Pancreas (tissue), 10 donors: ENCODE results near the gene ZNF578. TPM values are rescaled to one million over a fixed set of nuclear protein-coding genes. Genes with fewer than 3 reads are reported as not detected.
"Not testable (repeated sequence)": the region's sequence is repeated elsewhere in the genome, so short reads cannot be mapped to it uniquely, and the experiment has no call there.

Experiments used
- ATAC-seq, 4 donors: fragments of 200-7000 bp; cut with Tn5 transposase; one replicate each; pipeline versions ENCODE4 v1.8.0 to v1.9.1; 2020; ENCODE audit warnings: mild to moderate bottlenecking in 4 of 4, moderate library complexity in 4 of 4
- DNase-seq, 6 donors: peaks; one replicate each; pipeline ENCODE4 v3.0.0-alpha.2; 2020
- FAIRE-seq: peaks from 2 replicates; lab custom pipeline; 2012; peaks lifted over from hg19 to GRCh38; lab: Jason Lieb, UNC
- H3K27ac ChIP-seq, 4 donors: fragments of 200-600 bp; sonication (generic); 1 replicate in 3 of 4; 2 replicates in 1 of 4; pipeline versions ENCODE4 v1.5.0 to v1.8.0; 2020
- H3K27me3 ChIP-seq, 4 donors: fragments of 200-600 bp; one replicate each; pipeline ENCODE4 v1.8.0; 2021
- H3K36me3 ChIP-seq, 3 donors: fragments of 200-600 bp; sonication (generic) in 1 of 3; one replicate each; pipeline versions ENCODE4 v1.5.0 to v1.8.0; 2020 to 2021
- H3K4me1 ChIP-seq, 3 donors: fragments of 200-600 bp; one replicate each; pipeline ENCODE4 v1.8.0; 2021
- H3K4me3 ChIP-seq, 4 donors: fragments of 200-600 bp; sonication (generic) in 2 of 4; one replicate each; pipeline versions ENCODE4 v1.5.0 to v1.8.0; 2020 to 2021
- H3K9me3 ChIP-seq, 4 donors: fragments of 200-600 bp; one replicate each; pipeline ENCODE4 v1.8.0; 2021
- CTCF ChIP-seq, 4 donors: fragments of 200-600 bp; sonication (generic) in 3 of 4; IDR thresholded peaks; one replicate each; pipeline versions ENCODE4 v1.5.0 to v1.8.0; 2021; ENCODE audit warnings: antibody characterized with exemption in 4 of 4
- WGBS, 2 donors: extraction: QIAGEN DNeasy Blood & Tissue Kit; methylation state at CpG; one replicate each; pipeline ENCODE4 v1.1.7; 2013; 5-methylcytosine and 5-hydroxymethylcytosine counted together
- intact Hi-C, 3 donors: fragments of 100-400 bp; cut with DNase I; formaldehyde crosslinking; loops; one replicate each; pipeline versions ENCODE4 v1.11.1 to v1.14.2; 2022
- polyA plus RNA-seq, 2 donors: library from polyadenylated mRNA; stranded (reverse); fragments of 200-250 nt; gene quantifications; one replicate each; pipeline ENCODE4 v1.2.3, GENCODE V29; 2013
- total RNA-seq, 6 donors: library from RNA; stranded (reverse); fragmentation: NEBNext Ultra II Directional in 4 of 6; extraction: Animal tissue kit (Norgen Biotek cat#: 25700) in 4 of 6; gene quantifications; one replicate each; pipeline versions ENCODE4 v1.2.1 to v1.2.4, GENCODE V29; 2021 to 2023
- donor health status: healthy with polysubstance abuse.
- donor health status: DM: no; HTN: no; CAD: no; lungs with moderate emphysema.
- donor health status: DM: no; HTN: no; CAD: no.
- donor health status: control.
- donor health status: control.
- donor health status: Bipolar disorder and iron deficiency.
- donor health status: DM: yes; HTN: yes; CAD: no.
- donor health status: DM: no; HTN: no; CAD: no.
- donor health status: DM: no; HTN: no; CAD: no.
- donor health status: DM: yes; HTN: yes; CAD: no.

ZNF578 gene
- total and polyA plus RNA-seq, 8 donors, result 0.15 to 2.0 (median 0.56) TPM

GRCh38 chr19:52542984-52543664, 89.8 kb downstream of the ZNF578 start:
- Histone ChIP-seq H3K27ac (no peak overlapping the region), H3K4me1 (no peaks in the 10 kb centered on the region), H3K9me3 (no peaks in the 10 kb centered on the region), H3K4me3 (no peak overlapping the region), H3K36me3 (peaks cover 3 to 25% (median 8%) of the 10 kb centered on the region in 3 donors), H3K27me3 (no peaks in the 10 kb centered on the region)
- no peak for ATAC-seq
- intact Hi-C loops, result no loop called here
- TF ChIP-seq CTCF (IDR thresholded peaks at IDR 0.05), result no peak
- no peak for DNase-seq
- WGBS, 2 donors, result 85 to 86% methylated on average over 7 to 8 of the region's 8 CpGs
- FAIRE-seq, result no peak

- TF ChIP-seq CTCF (IDR thresholded peaks at IDR 0.05), result no peak
- H3K4me3 ChIP-seq, result no peak overlapping the region
- H3K9me3 ChIP-seq, result peaks cover 0 to 20% (median 14%) of the 10 kb centered on the region in 4 donors
- ATAC-seq, result no peak
- no peak for FAIRE-seq
- H3K4me1 ChIP-seq, result no peaks in the 10 kb centered on the region
- H3K27me3 ChIP-seq, result no peaks in the 10 kb centered on the region
- intact Hi-C loops, result no loop called here
- DNase-seq, result no peak
- H3K27ac ChIP-seq, result no peak overlapping the region
- H3K36me3 ChIP-seq, result peaks cover 0 to 43% (median 30%) of the 10 kb centered on the region in 3 donors
- 98% methylated on average over 15 of the region's 15 CpGs for WGBS, 2 donors
These were observed 101.0 kb downstream of the ZNF578 start for GRCh38 chr19:52554216-52554971.

GRCh38 chr19:52557231-52557995, 104.1 kb downstream of the ZNF578 start:
- DNase-seq, result no peak
- WGBS, 2 donors, result 97 to 99% methylated on average over 15 to 16 of the region's 16 CpGs
- no peak overlapping the region for H3K4me3 ChIP-seq
- no peak for FAIRE-seq
- no peak for TF ChIP-seq CTCF (IDR thresholded peaks at IDR 0.05)
- H3K27ac ChIP-seq, result no peak overlapping the region
- ATAC-seq, result no peak
- H3K36me3 ChIP-seq, result peaks cover 0 to 45% (median 20%) of the 10 kb centered on the region in 3 donors
- no peaks in the 10 kb centered on the region for H3K27me3 ChIP-seq
- H3K9me3 ChIP-seq, result peaks cover 0 to 20% (median 14%) of the 10 kb centered on the region in 4 donors
- no peaks in the 10 kb centered on the region for H3K4me1 ChIP-seq
- intact Hi-C loops, result no loop called here

- Histone ChIP-seq H3K9me3 (peaks cover 0 to 18% (median 13%) of the 10 kb centered on the region in 4 donors), H3K36me3 (peaks cover 0 to 35% (median 9%) of the 10 kb centered on the region in 3 donors)
- H3K4me3 ChIP-seq, H3K27ac ChIP-seq, H3K4me1 ChIP-seq, intact Hi-C loops, ATAC-seq, FAIRE-seq, DNase-seq, H3K27me3 ChIP-seq: not testable (repeated sequence)
- WGBS, 2 donors, result 79 to 83% methylated on average over 5 of the region's 5 CpGs
These were observed 105.5 kb downstream of the ZNF578 start for GRCh38 chr19:52558732-52559445.

GRCh38 chr19:52561611-52562010, 108.3 kb downstream of the ZNF578 start:
- DNase-seq, H3K27me3 ChIP-seq, H3K4me1 ChIP-seq, ATAC-seq, H3K9me3 ChIP-seq, H3K27ac ChIP-seq, H3K4me3 ChIP-seq, FAIRE-seq, intact Hi-C loops: not testable (repeated sequence)
- H3K36me3 ChIP-seq, result peaks cover 0 to 21% (median 0%) of the 10 kb centered on the region in 3 donors
- 97 to 98% methylated on average over 8 of the region's 8 CpGs for WGBS, 2 donors

Other genes starting within 250 kb of the ZNF578 start
- 10 to 100 TPM in 1 of 6 donors, 1 to 10 TPM in 5; 4.9 to 12.5 (median 7.2) TPM for gene ZNF766, start 184.0 kb upstream of the ZNF578 start, total RNA-seq
- gene ZNF766, start 184.0 kb upstream of the ZNF578 start, polyA plus RNA-seq, result 1 to 10 TPM; 2.1 to 4.0 TPM
- gene ZNF480, start 156.4 kb upstream of the ZNF578 start, total RNA-seq, result 1 to 10 TPM; 4.6 to 9.4 (median 5.2) TPM
- gene ZNF480, start 156.4 kb upstream of the ZNF578 start, polyA plus RNA-seq, result 1 to 10 TPM; 2.5 to 3.4 TPM
- gene ZNF610, start 117.3 kb upstream of the ZNF578 start, total RNA-seq, result 1 to 10 TPM in 1 of 6 donors, under 1 TPM in 5; 0.44 to 3.0 (median 0.88) TPM
- 1 to 10 TPM in 1 of 2 donors, under 1 TPM in 1; 0.87 to 1.9 TPM for gene ZNF610, start 117.3 kb upstream of the ZNF578 start, polyA plus RNA-seq
- gene ZNF880, start 83.6 kb upstream of the ZNF578 start, total RNA-seq, result 10 to 100 TPM in 1 of 6 donors, 1 to 10 TPM in 5; 5.0 to 12.4 (median 7.7) TPM
- gene ZNF880, start 83.6 kb upstream of the ZNF578 start, polyA plus RNA-seq, result 1 to 10 TPM; 6.6 to 9.8 TPM
- 10 to 100 TPM in 1 of 6 donors, 1 to 10 TPM in 5; 3.9 to 12.4 (median 6.9) TPM for gene ZNF528, start 55.7 kb upstream of the ZNF578 start, total RNA-seq
- 1 to 10 TPM; 6.3 to 7.3 TPM for gene ZNF528, start 55.7 kb upstream of the ZNF578 start, polyA plus RNA-seq
- gene ZNF534, start 24.4 kb upstream of the ZNF578 start, total RNA-seq, result not detected
- not detected for gene ZNF534, start 24.4 kb upstream of the ZNF578 start, polyA plus RNA-seq
- gene ZNF808, start 74.1 kb downstream of the ZNF578 start, total RNA-seq, result 10 to 100 TPM in 5 of 6 donors, 1 to 10 TPM in 1; 9.0 to 17.1 (median 10.9) TPM
- gene ZNF808, start 74.1 kb downstream of the ZNF578 start, polyA plus RNA-seq, result 1 to 10 TPM; 3.6 to 4.0 TPM
- gene ZNF701, start 116.7 kb downstream of the ZNF578 start, total RNA-seq, result 10 to 100 TPM in 1 of 6 donors, 1 to 10 TPM in 5; 4.6 to 13.6 (median 7.4) TPM
- 1 to 10 TPM; 4.2 to 6.6 TPM for gene ZNF701, start 116.7 kb downstream of the ZNF578 start, polyA plus RNA-seq
- 10 to 100 TPM in 5 of 6 donors, 1 to 10 TPM in 1; 8.7 to 36.9 (median 16.9) TPM for gene ZNF83, start 184.8 kb downstream of the ZNF578 start, total RNA-seq
- gene ZNF83, start 184.8 kb downstream of the ZNF578 start, polyA plus RNA-seq, result 10 to 100 TPM; 57.1 to 86.8 TPM